IPS-11a (cell line): ENCODE results near the gene TIAM2.

Experiments used
- H3K4me3 ChIP-seq: one replicate; pipeline ENCODE4 v1.5.1; 2013; ENCODE audit warnings: low read depth, low read length, control low read depth

TIAM2 gene

GRCh38 chr6:155055729-155056128, 60.6 kb downstream of the TIAM2 start:
- H3K4me3 ChIP-seq: no peak overlapping the region

- no peak overlapping the region for H3K4me3 ChIP-seq
These were observed 61.6 kb downstream of the TIAM2 start for GRCh38 chr6:155056756-155057155.

DNA sequence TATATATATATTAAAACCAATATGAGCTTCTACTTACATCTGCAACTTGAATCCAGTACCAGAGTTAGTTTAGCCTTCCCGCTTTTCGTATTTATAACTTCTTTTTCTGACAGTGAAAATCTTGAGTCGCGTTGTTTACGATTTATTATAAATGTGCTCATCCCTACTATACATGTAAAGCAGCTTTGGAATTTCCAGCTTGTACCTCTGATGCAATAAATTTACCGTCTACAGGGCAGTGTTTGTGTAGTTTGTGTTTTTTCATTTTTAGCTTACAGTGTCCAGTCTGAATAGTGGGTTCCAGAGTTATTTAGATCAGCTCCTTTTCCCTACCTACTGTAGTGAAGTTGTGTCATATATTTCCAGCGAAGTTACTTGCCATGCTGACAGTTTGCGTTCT, 66.3 kb downstream of the TIAM2 start:
- H3K4me3 ChIP-seq: no peak overlapping the region

- no peak overlapping the region for H3K4me3 ChIP-seq
These were observed 67.8 kb downstream of the TIAM2 start for GRCh38 chr6:155062866-155063341.

GRCh38 chr6:155064303-155064702, 69.2 kb downstream of the TIAM2 start:
- no peak overlapping the region for H3K4me3 ChIP-seq

DNA sequence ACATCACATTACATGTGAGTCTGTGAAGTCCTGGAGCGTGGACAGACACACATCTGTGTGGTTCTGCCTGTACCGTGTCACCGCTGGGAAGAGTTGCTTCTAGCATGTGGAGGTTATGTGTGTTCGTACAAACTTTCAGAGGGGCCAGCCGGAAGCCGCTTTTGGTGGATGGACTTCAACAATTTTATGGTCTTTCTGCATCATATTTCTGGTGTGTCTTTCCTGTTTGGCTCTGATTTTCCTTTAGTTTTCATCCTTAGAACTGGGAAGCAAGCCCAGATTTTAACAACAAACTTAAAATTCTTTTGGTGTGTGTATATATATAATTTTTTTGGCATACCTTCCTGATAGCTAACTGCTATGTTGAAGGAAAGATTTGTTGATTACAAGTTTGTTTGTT, 71.2 kb downstream of the TIAM2 start:
- H3K4me3 ChIP-seq: no peak overlapping the region

GRCh38 chr6:155066921-155067680, 72.0 kb downstream of the TIAM2 start:
- H3K4me3 ChIP-seq: no peak overlapping the region

DNA sequence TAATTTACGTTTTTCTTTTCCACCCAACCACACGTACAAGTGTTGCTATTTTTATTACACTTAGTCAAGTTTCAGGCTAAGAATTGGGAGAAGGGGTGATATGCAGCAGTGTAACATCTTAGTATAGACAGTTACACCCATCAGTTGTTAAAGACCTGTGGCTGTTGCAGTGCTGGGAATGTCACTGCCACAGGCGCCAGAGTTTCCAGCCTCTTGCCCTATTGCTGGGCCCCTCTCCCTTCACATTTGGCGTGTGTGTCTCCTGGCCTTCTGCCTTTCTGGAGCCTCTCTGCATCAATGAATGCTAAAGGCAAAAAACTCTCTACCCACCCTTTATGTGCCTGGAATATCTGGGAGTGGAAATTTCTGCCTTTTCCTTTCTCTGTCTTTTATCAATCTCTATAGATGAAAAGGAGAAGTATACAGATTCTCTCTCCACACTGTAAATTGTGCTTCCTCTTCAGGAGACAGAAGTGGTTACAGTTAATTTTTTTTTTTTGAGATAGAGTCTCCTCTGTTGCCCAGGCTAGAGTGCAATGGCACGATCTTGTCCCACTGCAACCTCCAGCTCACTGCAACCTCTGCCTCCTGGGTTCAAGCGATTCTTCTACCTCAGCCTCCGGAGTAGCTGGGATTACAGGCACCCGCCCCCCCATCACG, 73.0 kb downstream of the TIAM2 start:
- no peak overlapping the region for H3K4me3 ChIP-seq

DNA sequence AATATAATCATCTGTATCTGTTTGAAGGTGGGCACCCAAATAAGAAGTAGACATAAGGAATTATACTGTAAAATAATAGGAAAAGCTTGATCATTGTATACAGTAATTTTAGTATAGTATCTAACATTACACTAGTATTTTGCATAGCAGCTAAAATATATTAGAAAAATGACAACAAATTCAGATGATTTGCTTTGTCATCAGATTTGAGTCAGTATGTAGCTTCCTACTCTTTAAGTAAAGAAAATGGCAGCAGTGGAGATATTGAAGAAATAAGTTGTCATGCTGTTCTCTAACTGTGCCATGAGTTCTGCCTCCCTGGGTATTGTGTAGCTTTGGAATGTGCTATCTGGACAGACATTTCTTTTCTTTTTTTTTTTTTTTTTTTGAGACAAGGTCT, 74.4 kb downstream of the TIAM2 start:
- H3K4me3 ChIP-seq: no peak overlapping the region

GRCh38 chr6:155075930-155076695, 81.0 kb downstream of the TIAM2 start:
- no peak overlapping the region for H3K4me3 ChIP-seq

GRCh38 chr6:155077331-155077730, 82.2 kb downstream of the TIAM2 start:
- H3K4me3 ChIP-seq: no peak overlapping the region

DNA sequence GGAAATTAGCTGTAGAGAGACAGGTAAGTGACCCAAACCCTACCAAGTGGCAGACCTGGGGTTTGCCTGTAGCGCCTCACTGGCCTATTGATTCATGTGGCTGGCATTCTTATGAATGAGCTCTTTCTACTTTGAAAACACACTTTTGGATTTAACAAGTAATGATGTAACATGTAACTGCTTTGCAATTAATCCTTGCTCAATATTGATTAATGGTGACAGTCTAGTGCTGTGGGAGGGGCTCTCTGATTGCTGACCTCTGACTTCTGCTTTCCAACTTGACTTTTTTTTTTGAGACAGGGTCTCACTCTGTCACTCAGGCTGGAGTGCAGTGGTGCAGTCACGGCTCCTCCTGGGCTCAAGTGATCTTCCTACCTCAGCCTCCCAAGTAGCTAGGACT, 82.7 kb downstream of the TIAM2 start:
- H3K4me3 ChIP-seq: no peak overlapping the region

GRCh38 chr6:155078331-155078745, 83.2 kb downstream of the TIAM2 start:
- no peak overlapping the region for H3K4me3 ChIP-seq

DNA sequence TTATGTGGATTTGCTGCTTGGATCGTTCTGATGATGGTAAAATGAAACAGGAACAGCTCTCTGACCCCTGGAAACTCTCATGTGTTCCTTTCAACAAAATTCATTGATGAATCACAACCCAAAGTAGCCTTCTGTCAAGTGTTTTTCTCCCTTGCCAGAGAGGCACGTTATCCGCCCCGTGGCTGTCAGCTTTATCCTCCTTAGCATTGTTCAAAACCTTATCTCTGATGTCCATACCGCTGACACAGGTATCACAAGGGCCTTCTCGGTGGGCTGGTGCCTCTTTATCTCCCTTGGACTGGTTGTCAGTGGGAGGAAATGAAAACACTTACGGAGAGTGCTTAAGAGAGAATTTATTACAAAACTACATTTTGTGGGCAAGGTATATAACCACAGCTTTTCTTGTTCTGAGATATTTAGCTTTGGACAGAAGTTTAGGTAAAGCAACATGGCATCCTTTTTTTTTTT, 84.9 kb downstream of the TIAM2 start:
- H3K4me3 ChIP-seq: no peak overlapping the region

DNA sequence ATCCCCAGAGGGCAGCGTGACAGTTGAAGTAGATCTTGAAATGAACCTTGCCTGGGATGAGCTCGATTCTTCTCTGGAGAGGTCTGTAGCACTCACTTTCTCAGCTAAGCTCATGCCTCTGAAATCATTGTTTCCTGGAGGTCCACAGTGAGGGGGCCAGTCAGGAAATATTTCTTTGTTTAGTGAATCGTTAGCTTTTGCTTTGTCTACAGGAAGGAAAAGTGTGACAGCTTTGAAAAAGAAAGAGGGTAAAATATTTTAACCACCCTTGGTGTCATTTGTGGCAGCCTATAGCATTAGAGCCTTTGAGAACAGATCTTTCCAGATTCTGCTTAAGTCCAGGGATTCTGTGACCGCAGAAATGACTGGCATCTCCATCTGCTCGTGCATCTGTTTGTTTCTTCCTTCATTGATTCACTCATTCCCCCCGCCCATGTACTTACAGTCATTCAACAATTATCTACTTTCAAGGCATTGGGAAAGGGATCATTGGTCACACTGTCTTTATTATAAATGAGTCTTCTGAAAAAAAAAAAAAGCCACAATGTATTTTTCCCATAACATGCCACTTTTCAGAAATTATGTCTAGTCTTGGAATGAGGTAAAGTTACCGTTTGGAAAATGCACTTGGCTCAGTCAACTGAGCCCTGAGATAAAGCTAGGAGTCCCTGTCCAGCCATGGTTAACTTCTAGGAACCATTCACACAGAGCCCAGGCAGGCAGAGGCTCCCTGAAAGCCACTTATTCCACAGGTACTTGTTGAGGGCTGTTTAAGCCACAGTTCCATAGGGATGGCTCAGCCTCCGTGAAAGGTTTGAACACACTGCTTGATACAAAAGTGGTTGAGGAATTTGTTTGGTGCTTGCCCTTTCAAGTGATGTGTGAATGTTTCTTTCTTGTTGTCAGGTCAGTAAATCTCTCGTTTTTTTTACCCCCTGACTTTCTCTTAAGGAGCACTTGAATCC, 86.0 kb downstream of the TIAM2 start:
- no peak overlapping the region for H3K4me3 ChIP-seq

- H3K4me3 ChIP-seq: no peak overlapping the region
These were observed 89.5 kb downstream of the TIAM2 start for GRCh38 chr6:155084431-155085123.

- H3K4me3 ChIP-seq: no peak overlapping the region
These were observed 90.6 kb downstream of the TIAM2 start for GRCh38 chr6:155085582-155086257.

- H3K4me3 ChIP-seq: no peak overlapping the region
These were observed 93.7 kb downstream of the TIAM2 start for GRCh38 chr6:155088856-155089255.

- no peak overlapping the region for H3K4me3 ChIP-seq
These were observed 94.6 kb downstream of the TIAM2 start for GRCh38 chr6:155089746-155090145.
